Nephron progenitor cell (in vitro differentiated cells): ENCODE measurements around the gene ZSCAN21.

Source experiments
- DNase-seq: peaks from one replicate; pipeline ENCODE4 v3.0.0; 2021
- H3K27ac Mint-ChIP-seq: 2 replicates; pipeline ENCODE4 v1.8.0; 2021; ENCODE audit warnings: mild to moderate bottlenecking, moderate library complexity, mixed read lengths
- H3K27me3 Mint-ChIP-seq: 2 replicates; pipeline ENCODE4 v1.8.0; 2021; ENCODE audit warnings: mild to moderate bottlenecking, low read depth, mixed read lengths; ENCODE audit not compliant: poor library complexity
- H3K36me3 Mint-ChIP-seq: 2 replicates; pipeline ENCODE4 v1.8.0; 2021; ENCODE audit warnings: low read depth, mixed read lengths
- H3K4me1 Mint-ChIP-seq: 2 replicates; pipeline ENCODE4 v1.8.0; 2021; ENCODE audit warnings: mixed read lengths
- H3K4me3 Mint-ChIP-seq: 2 replicates; pipeline ENCODE4 v1.8.0; 2021; ENCODE audit warnings: mild to moderate bottlenecking, moderate library complexity, mixed read lengths
- H3K9me3 Mint-ChIP-seq: 2 replicates; pipeline ENCODE4 v1.8.0; 2021; ENCODE audit warnings: mild to moderate bottlenecking, moderate library complexity, mixed read lengths
- TF ChIP-seq, protein P1 (sequence below): fragments of 200-600 bp; sonication (generic); IDR thresholded peaks from 2 replicates; pipeline ENCODE4 v1.5.0; 2021; ENCODE audit warnings: antibody characterized with exemption

The ZSCAN21 gene

DNA sequence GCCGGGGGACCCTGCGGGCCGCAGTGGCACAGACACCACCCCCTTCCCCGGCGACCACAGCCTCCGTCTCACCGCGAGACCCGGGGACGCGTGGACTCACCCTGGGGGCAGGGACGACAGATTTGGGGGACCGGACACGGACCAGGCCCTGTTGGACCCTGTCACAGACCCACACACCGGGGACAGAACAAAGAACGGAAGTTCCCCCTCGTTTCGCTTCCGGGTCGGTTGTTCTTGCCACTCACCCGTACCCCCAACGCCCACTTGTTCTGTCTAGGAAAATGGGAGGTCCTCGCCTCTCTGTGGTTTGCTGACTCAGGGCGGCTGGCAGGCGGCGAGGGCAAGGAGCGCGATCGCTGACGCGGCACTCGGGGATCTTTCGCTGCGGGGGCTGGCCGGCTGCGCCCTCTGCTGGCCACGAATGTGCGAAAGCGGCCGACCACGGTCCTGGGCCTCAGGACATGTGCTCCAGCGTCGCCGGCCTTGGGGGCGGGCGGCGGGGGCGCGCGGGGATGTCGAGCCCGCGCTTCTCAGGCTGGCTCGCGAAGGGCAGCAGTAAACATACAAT is 32.0 kb downstream of the ZSCAN21 start, which contains the start of gene ZNF3:
Gene ZNF3 (minus strand): TSS at position 189 of the 568 bp plus-strand sequence. CDS start 4,366 bp downstream, outside the sequence.
- Mint-ChIP-seq H3K36me3 (peaks cover 51% of the 10 kb centered on the region), H3K27me3 (peaks cover 32% of the 10 kb centered on the region), H3K9me3 (peaks cover 50% of the 10 kb centered on the region), H3K4me1 (peaks cover 19% of the 10 kb centered on the region), H3K27ac (peak within 1 kb of the TSS; percentile 99), H3K4me3 (peak within 1 kb of the TSS; percentile 99)
- DNase-seq: peak; percentile 98
- TF ChIP-seq, protein P1, sequence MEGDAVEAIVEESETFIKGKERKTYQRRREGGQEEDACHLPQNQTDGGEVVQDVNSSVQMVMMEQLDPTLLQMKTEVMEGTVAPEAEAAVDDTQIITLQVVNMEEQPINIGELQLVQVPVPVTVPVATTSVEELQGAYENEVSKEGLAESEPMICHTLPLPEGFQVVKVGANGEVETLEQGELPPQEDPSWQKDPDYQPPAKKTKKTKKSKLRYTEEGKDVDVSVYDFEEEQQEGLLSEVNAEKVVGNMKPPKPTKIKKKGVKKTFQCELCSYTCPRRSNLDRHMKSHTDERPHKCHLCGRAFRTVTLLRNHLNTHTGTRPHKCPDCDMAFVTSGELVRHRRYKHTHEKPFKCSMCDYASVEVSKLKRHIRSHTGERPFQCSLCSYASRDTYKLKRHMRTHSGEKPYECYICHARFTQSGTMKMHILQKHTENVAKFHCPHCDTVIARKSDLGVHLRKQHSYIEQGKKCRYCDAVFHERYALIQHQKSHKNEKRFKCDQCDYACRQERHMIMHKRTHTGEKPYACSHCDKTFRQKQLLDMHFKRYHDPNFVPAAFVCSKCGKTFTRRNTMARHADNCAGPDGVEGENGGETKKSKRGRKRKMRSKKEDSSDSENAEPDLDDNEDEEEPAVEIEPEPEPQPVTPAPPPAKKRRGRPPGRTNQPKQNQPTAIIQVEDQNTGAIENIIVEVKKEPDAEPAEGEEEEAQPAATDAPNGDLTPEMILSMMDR: peak; percentile 88

DNA sequence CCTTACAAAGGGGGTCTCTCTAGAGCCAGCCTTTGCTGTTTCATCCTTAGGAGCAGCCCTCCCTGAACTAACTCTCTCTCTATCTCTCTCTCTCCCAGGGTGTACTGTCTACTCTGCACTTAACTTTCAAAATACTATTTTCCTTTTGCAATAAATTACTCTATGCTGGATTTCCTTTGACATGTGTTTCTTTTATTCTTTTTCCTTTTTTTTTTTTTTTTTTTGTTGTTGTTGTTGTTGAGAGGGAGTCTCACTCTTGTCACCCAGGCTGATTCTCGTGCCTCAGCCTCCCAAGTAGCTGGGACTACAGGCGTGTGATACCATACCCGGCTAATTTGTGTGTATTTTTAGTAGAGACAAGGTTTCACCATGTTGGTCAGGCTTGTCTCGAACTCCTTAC is 33.4 kb downstream of the ZSCAN21 start:
- peaks cover 37% of the 10 kb centered on the region for H3K36me3 Mint-ChIP-seq
- peaks cover 36% of the 10 kb centered on the region for H3K9me3 Mint-ChIP-seq
- peak overlapping the region; percentile 56 for H3K27ac Mint-ChIP-seq
- no peak for DNase-seq
- H3K4me1 Mint-ChIP-seq: peaks cover 25% of the 10 kb centered on the region
- TF ChIP-seq, protein P1: no peak
- H3K27me3 Mint-ChIP-seq: peaks cover 25% of the 10 kb centered on the region
- H3K4me3 Mint-ChIP-seq: peak overlapping the region; percentile 99

DNA sequence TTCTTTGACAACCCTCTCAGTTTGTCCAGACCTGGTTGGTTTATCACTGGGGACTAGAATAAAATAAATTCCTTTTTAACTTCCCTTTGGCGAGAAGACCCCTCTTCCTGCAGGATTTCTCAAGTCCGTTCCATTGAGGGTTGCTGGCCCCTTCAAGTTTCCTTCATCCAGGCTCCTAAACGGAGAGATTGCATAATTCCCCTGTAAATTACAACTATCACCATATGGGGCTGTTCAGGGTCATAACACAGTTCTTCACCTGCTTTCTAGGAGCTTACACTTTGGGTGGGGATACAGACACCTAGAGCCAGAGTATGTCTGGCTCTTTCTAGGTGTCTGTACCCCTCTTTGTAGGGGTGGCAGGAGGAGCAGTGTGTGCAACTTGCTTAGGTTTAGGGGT is 35.9 kb downstream of the ZSCAN21 start:
- H3K27me3 Mint-ChIP-seq: peaks cover 25% of the 10 kb centered on the region
- no peak overlapping the region for H3K27ac Mint-ChIP-seq
- H3K4me3 Mint-ChIP-seq: no peak overlapping the region
- H3K4me1 Mint-ChIP-seq: peaks cover 38% of the 10 kb centered on the region
- peaks cover 21% of the 10 kb centered on the region for H3K36me3 Mint-ChIP-seq
- TF ChIP-seq, protein P1: no peak
- no peak for DNase-seq
- H3K9me3 Mint-ChIP-seq: peaks cover 12% of the 10 kb centered on the region

DNA sequence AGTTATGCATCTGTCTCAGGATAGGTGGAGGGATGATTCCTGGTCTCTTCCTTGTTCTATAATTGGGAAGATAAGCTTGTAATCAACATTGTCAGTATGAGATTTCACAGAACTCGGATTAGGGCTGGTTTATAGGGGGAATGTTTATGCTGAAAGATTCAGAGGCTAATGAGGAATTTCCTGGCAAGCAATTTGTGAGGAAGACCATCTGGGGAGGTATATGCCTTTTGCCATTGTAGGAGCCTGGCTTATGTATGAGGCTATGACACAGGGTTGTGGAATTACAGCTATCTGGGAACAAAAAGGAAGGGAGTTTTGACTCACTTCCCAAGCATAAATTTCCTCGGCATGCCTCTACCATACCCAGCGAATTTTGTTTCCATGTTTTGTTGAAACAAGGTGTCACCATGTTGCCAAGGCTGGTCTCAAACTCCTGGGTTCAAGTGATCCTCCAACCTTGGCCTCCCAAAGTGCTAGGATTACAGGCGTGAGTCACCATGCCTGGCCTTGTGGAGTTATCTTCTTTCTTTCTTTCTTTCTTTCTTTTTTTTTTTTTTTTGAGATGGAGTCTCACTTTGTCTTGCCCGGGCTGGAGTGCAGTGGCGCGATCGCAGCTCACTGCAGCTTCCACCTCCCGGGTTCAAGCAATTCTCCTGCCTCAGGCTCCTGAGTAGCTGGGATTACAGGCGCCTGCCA is 37.6 kb downstream of the ZSCAN21 start:
- H3K27me3 Mint-ChIP-seq: peaks cover 22% of the 10 kb centered on the region
- H3K27ac Mint-ChIP-seq: no peak overlapping the region
- peaks cover 42% of the 10 kb centered on the region for H3K4me1 Mint-ChIP-seq
- TF ChIP-seq, protein P1: no peak
- no peaks in the 10 kb centered on the region for H3K9me3 Mint-ChIP-seq
- peaks cover 24% of the 10 kb centered on the region for H3K36me3 Mint-ChIP-seq
- H3K4me3 Mint-ChIP-seq: peak overlapping the region; percentile 56
- DNase-seq: no peak

DNA sequence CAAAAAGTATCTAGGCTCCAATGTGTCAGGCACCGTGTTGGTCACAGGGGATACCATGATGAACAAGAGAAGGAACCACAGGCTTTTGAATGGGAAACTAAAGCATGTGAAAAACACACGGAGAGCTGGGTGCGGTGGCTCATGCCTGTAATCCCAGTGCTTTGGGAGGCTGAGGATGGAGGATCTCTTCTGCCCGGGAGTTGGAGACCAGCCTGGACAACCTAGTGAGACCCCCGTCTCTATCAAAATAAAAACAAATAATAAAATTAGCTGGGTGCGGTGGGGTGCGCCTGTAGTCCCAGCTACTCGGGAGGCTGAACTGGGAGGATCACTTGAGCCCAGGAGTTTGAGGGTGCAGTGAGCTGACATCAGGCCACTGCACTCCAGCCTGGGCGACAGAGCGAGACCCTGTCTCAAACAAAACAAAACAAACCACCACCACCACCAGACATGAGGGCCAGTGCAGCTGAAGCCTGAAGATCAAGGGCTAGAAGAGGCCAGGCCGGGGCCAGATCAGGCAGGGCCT is 38.6 kb downstream of the ZSCAN21 start:
- Mint-ChIP-seq H3K27me3 (peaks cover 19% of the 10 kb centered on the region), H3K4me1 (peaks cover 35% of the 10 kb centered on the region), H3K27ac (peak overlapping the region; percentile 97), H3K36me3 (peaks cover 34% of the 10 kb centered on the region), H3K4me3 (peak overlapping the region; percentile 94), H3K9me3 (no peaks in the 10 kb centered on the region)
- TF ChIP-seq, protein P1: no peak
- DNase-seq: no peak
